ENCODE results near the gene EPGN. TPM values are rescaled to one million over a fixed set of nuclear protein-coding genes. Genes with fewer than 3 reads are reported as not detected.

Gene EPGN
- polyA plus RNA-seq (2013) = 3.9 TPM

DNA sequence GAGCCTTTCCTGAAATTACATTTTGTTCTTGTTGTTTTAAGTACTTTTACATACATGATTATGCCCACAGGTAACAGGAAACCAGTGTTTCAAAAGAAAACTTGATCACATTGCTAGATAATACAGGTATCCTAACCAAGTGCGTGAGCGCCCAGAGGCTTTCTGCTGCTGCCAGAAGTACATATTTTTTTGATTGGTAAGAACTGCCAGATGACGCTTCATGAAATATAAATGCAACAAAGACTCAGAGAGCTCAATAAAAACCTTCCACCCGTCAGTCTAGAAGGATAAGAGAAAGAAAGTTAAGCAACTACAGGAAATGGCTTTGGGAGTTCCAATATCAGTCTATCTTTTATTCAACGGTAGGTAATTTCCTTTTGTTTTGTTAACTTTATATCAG, at the start of gene EPGN:
Gene EPGN (plus strand): TSS at position 256 of the 400 bp plus-strand sequence. CDS start 64 bp downstream, at position 320.
- peak within 1 kb of the TSS in 1 of 2 experiments; percentile 1 for H3K27ac ChIP-seq (ENCODE audit: insufficient read depth in 1 of 2, low read depth in 1 of 2, low read length in 2 of 2, poor library complexity in 1 of 2, severe bottlenecking in 2 of 2)
- H3K9me3 ChIP-seq (ENCODE audit: control extremely low read depth in 1 of 5, control insufficient read depth in 4 of 5, insufficient read depth in 2 of 5, low read depth in 1 of 5, low read length in 4 of 5) = no peaks in the 10 kb centered on the region
- DNase-seq = no peak
- POLR2A ChIA-PET = no interaction called here
- no CpG with 5 or more reads among the region's 5 CpGs for WGBS (ENCODE audit: insufficient coverage)
- peak within 1 kb of the TSS in 2 of 7 experiments; percentile 7 to 28 for H3K4me3 ChIP-seq (ENCODE audit: control insufficient read depth in 1 of 7, extremely low read depth in 1 of 7, insufficient read depth in 4 of 7, low read depth in 2 of 7, low read length in 6 of 7)
- H3K36me3 ChIP-seq (ENCODE audit: control insufficient read depth in 4 of 4, insufficient read depth in 4 of 4, low read length in 3 of 4) = peaks cover 0 to 6% (median under 1%) of the 10 kb centered on the region in 4 experiments
- CTCF ChIA-PET = interaction anchor here (2.3 to 3.0 kb wide), 3 partner anchors 10 to 79 kb away, joined by 6 to 18 read pairs (median 13); no protein-coding TSS in a partner anchor
- peaks cover 1 to 40% (median 9%) of the 10 kb centered on the region in 4 experiments for H3K4me1 ChIP-seq (ENCODE audit: control extremely low read depth in 1 of 4, control insufficient read depth in 4 of 4, insufficient read depth in 4 of 4, low read length in 3 of 4)
- no peaks in the 10 kb centered on the region for H3K27me3 ChIP-seq (replicated peaks in 2 of 5; ENCODE audit: control insufficient read depth in 4 of 5, insufficient read depth in 5 of 5, low read length in 4 of 5)

DNA sequence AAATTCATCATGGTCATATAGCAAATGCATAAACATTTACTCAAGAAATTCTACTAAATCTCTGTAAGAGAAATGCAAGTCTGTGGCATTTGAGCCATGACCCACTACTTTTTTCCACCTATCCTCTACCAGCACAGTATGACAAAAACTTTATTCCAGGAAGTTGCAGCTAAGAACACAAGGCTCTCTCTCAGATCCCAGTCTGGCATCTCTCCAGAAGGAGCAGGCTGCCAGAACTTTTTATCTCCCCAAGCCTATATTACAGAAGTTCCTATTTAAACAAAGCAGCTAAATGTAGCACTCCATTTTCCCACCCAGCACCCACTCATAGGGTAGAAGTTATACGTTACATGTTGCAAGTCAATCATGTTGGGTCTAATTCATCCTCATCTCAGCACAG, 49.3 kb upstream of the EPGN start:
- Histone ChIP-seq H3K9me3 (ENCODE audit: control extremely low read depth in 1 of 5, control insufficient read depth in 4 of 5, insufficient read depth in 2 of 5, low read depth in 1 of 5, low read length in 4 of 5) (peaks cover 0 to 10% (median 0%) of the 10 kb centered on the region in 5 experiments), H3K4me1 (ENCODE audit: control extremely low read depth in 1 of 4, control insufficient read depth in 4 of 4, insufficient read depth in 4 of 4, low read length in 3 of 4) (peaks cover 0 to 7% (median 1%) of the 10 kb centered on the region in 4 experiments), H3K27me3 (replicated peaks in 2 of 5; ENCODE audit: control insufficient read depth in 4 of 5, insufficient read depth in 5 of 5, low read length in 4 of 5) (no peaks in the 10 kb centered on the region), H3K36me3 (ENCODE audit: control insufficient read depth in 4 of 4, insufficient read depth in 4 of 4, low read length in 3 of 4) (peaks cover 0 to 27% (median 7%) of the 10 kb centered on the region in 4 experiments), H3K4me3 (ENCODE audit: control insufficient read depth in 1 of 7, extremely low read depth in 1 of 7, insufficient read depth in 4 of 7, low read depth in 2 of 7, low read length in 6 of 7) (no peak overlapping the region), H3K27ac (ENCODE audit: insufficient read depth in 1 of 2, low read depth in 1 of 2, low read length in 2 of 2, poor library complexity in 1 of 2, severe bottlenecking in 2 of 2) (no peak overlapping the region)
- ChIA-PET CTCF (interaction anchor here (1.4 kb wide), 1 partner anchor 29 kb away, joined by 5 read pairs; no protein-coding TSS in a partner anchor), POLR2A (no interaction called here)
- 83% methylated on average over 1 of the region's 1 CpG for WGBS (ENCODE audit: insufficient coverage)
- no peak for DNase-seq

DNA sequence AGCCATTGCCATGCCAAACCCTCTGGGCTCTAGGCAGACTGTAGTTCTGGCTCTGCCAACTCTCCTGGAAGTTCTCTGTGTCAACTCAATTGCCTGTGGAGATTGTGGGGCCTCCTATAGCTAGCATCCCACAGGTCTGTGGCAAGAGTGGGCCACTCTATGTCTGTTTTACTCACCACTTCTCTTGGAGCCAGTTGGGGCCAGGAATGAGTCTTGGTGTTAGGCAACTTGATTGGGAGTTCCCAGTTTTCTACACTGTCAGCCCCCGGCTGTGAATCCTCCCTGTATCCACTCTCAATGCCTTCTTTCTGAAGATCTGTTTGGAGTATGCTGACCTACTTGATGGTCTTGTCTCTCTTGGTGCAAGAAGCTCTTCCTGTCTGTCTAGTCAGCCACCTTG, 48.2 kb upstream of the EPGN start:
- H3K4me3 ChIP-seq (ENCODE audit: control insufficient read depth in 1 of 7, extremely low read depth in 1 of 7, insufficient read depth in 4 of 7, low read depth in 2 of 7, low read length in 6 of 7) = no peak overlapping the region
- H3K27ac ChIP-seq (ENCODE audit: insufficient read depth in 1 of 2, low read depth in 1 of 2, low read length in 2 of 2, poor library complexity in 1 of 2, severe bottlenecking in 2 of 2) = no peak overlapping the region
- H3K9me3 ChIP-seq (ENCODE audit: control extremely low read depth in 1 of 5, control insufficient read depth in 4 of 5, insufficient read depth in 2 of 5, low read depth in 1 of 5, low read length in 4 of 5) = peaks cover 0 to 8% (median 0%) of the 10 kb centered on the region in 5 experiments
- no CpG with 5 or more reads among the region's 1 CpG for WGBS (ENCODE audit: insufficient coverage)
- H3K4me1 ChIP-seq (ENCODE audit: control extremely low read depth in 1 of 4, control insufficient read depth in 4 of 4, insufficient read depth in 4 of 4, low read length in 3 of 4) = peaks cover 0 to 8% (median 2%) of the 10 kb centered on the region in 4 experiments
- DNase-seq = no peak
- H3K27me3 ChIP-seq (replicated peaks in 2 of 5; ENCODE audit: control insufficient read depth in 4 of 5, insufficient read depth in 5 of 5, low read length in 4 of 5) = no peaks in the 10 kb centered on the region
- CTCF ChIA-PET = interaction anchor here (1.4 kb wide), 1 partner anchor 30 kb away, joined by 5 read pairs; no protein-coding TSS in a partner anchor
- POLR2A ChIA-PET = no interaction called here
- H3K36me3 ChIP-seq (ENCODE audit: control insufficient read depth in 4 of 4, insufficient read depth in 4 of 4, low read length in 3 of 4) = peaks cover 0 to 27% (median 7%) of the 10 kb centered on the region in 4 experiments

DNA sequence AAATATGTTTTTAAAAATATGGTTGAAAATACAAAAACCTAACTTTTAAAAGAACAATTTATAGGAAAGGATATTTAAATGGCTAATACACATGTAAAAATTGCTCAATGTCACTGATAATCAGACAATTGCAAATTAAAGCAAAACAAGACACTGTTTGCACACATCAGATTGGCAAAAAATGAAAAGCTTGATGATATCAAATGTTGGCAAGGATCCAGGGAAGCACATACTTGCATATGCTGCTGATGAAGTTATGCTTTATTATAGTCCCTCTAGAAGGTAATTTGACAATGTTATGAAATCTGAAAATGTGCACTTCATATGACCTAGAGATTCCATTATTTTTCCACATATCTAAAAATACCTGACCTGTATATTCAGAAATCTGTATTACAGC, 45.7 kb upstream of the EPGN start:
- CTCF ChIA-PET = interaction anchor here (0.6 to 1.2 kb wide), 5 partner anchors 9 to 37 kb away, joined by 3 to 5 read pairs (median 3); no protein-coding TSS in a partner anchor

GRCh38 chr4:74263551-74263950, 44.7 kb upstream of the EPGN start:
- H3K4me3 ChIP-seq (ENCODE audit: control insufficient read depth in 1 of 7, extremely low read depth in 1 of 7, insufficient read depth in 4 of 7, low read depth in 2 of 7, low read length in 6 of 7) = no peak overlapping the region
- DNase-seq = no peak
- no peaks in the 10 kb centered on the region for H3K9me3 ChIP-seq (ENCODE audit: control extremely low read depth in 1 of 5, control insufficient read depth in 4 of 5, insufficient read depth in 2 of 5, low read depth in 1 of 5, low read length in 4 of 5)
- no peaks in the 10 kb centered on the region for H3K27me3 ChIP-seq (replicated peaks in 2 of 5; ENCODE audit: control insufficient read depth in 4 of 5, insufficient read depth in 5 of 5, low read length in 4 of 5)
- ChIA-PET POLR2A (no interaction called here), CTCF (interaction anchor here (1.2 kb wide), 3 partner anchors 11 to 15 kb away, joined by 3 to 5 read pairs (median 4); no protein-coding TSS in a partner anchor)
- H3K4me1 ChIP-seq (ENCODE audit: control extremely low read depth in 1 of 4, control insufficient read depth in 4 of 4, insufficient read depth in 4 of 4, low read length in 3 of 4) = peaks cover 0 to 16% (median 3%) of the 10 kb centered on the region in 4 experiments
- peaks cover 0 to 14% (median 7%) of the 10 kb centered on the region in 4 experiments for H3K36me3 ChIP-seq (ENCODE audit: control insufficient read depth in 4 of 4, insufficient read depth in 4 of 4, low read length in 3 of 4)
- H3K27ac ChIP-seq (ENCODE audit: insufficient read depth in 1 of 2, low read depth in 1 of 2, low read length in 2 of 2, poor library complexity in 1 of 2, severe bottlenecking in 2 of 2) = no peak overlapping the region

More for the DNA sequence above, 45.7 kb upstream of the EPGN start:
- no peak for DNase-seq
- no peak overlapping the region for H3K4me3 ChIP-seq (ENCODE audit: control insufficient read depth in 1 of 7, extremely low read depth in 1 of 7, insufficient read depth in 4 of 7, low read depth in 2 of 7, low read length in 6 of 7)
- H3K4me1 ChIP-seq (ENCODE audit: control extremely low read depth in 1 of 4, control insufficient read depth in 4 of 4, insufficient read depth in 4 of 4, low read length in 3 of 4) = peaks cover 0 to 8% (median 2%) of the 10 kb centered on the region in 4 experiments
- POLR2A ChIA-PET = no interaction called here
- no peak overlapping the region for H3K27ac ChIP-seq (ENCODE audit: insufficient read depth in 1 of 2, low read depth in 1 of 2, low read length in 2 of 2, poor library complexity in 1 of 2, severe bottlenecking in 2 of 2)
- H3K9me3 ChIP-seq (ENCODE audit: control extremely low read depth in 1 of 5, control insufficient read depth in 4 of 5, insufficient read depth in 2 of 5, low read depth in 1 of 5, low read length in 4 of 5) = no peaks in the 10 kb centered on the region
- H3K36me3 ChIP-seq (ENCODE audit: control insufficient read depth in 4 of 4, insufficient read depth in 4 of 4, low read length in 3 of 4) = peaks cover 0 to 21% (median 7%) of the 10 kb centered on the region in 4 experiments
- H3K27me3 ChIP-seq (replicated peaks in 2 of 5; ENCODE audit: control insufficient read depth in 4 of 5, insufficient read depth in 5 of 5, low read length in 4 of 5) = no peaks in the 10 kb centered on the region

- no peaks in the 10 kb centered on the region for H3K36me3 ChIP-seq (ENCODE audit: control insufficient read depth in 4 of 4, insufficient read depth in 4 of 4, low read length in 3 of 4)
- H3K4me3 ChIP-seq (ENCODE audit: control insufficient read depth in 1 of 7, extremely low read depth in 1 of 7, insufficient read depth in 4 of 7, low read depth in 2 of 7, low read length in 6 of 7) = no peak overlapping the region
- ChIA-PET CTCF (interaction anchor here (1.1 kb wide), 1 partner anchor 14 kb away, joined by 5 read pairs; no protein-coding TSS in a partner anchor), POLR2A (no interaction called here)
- no peaks in the 10 kb centered on the region for H3K9me3 ChIP-seq (ENCODE audit: control extremely low read depth in 1 of 5, control insufficient read depth in 4 of 5, insufficient read depth in 2 of 5, low read depth in 1 of 5, low read length in 4 of 5)
- H3K27me3 ChIP-seq (replicated peaks in 2 of 5; ENCODE audit: control insufficient read depth in 4 of 5, insufficient read depth in 5 of 5, low read length in 4 of 5) = no peaks in the 10 kb centered on the region
- peaks cover 0 to 16% (median 3%) of the 10 kb centered on the region in 4 experiments for H3K4me1 ChIP-seq (ENCODE audit: control extremely low read depth in 1 of 4, control insufficient read depth in 4 of 4, insufficient read depth in 4 of 4, low read length in 3 of 4)
- no peak for DNase-seq
- no peak overlapping the region for H3K27ac ChIP-seq (ENCODE audit: insufficient read depth in 1 of 2, low read depth in 1 of 2, low read length in 2 of 2, poor library complexity in 1 of 2, severe bottlenecking in 2 of 2)
Measured at GRCh38 chr4:74266081-74266480, 42.2 kb upstream of the EPGN start.

GRCh38 chr4:74267998-74268606, 40.2 kb upstream of the EPGN start:
- Histone ChIP-seq H3K36me3 (ENCODE audit: control insufficient read depth in 4 of 4, insufficient read depth in 4 of 4, low read length in 3 of 4) (peaks cover 0 to 4% (median 2%) of the 10 kb centered on the region in 4 experiments), H3K27me3 (replicated peaks in 2 of 5; ENCODE audit: control insufficient read depth in 4 of 5, insufficient read depth in 5 of 5, low read length in 4 of 5) (no peaks in the 10 kb centered on the region), H3K4me1 (ENCODE audit: control extremely low read depth in 1 of 4, control insufficient read depth in 4 of 4, insufficient read depth in 4 of 4, low read length in 3 of 4) (peaks cover 0 to 16% (median 3%) of the 10 kb centered on the region in 4 experiments), H3K9me3 (ENCODE audit: control extremely low read depth in 1 of 5, control insufficient read depth in 4 of 5, insufficient read depth in 2 of 5, low read depth in 1 of 5, low read length in 4 of 5) (peaks cover 0 to 3% (median 0%) of the 10 kb centered on the region in 5 experiments), H3K4me3 (ENCODE audit: control insufficient read depth in 1 of 7, extremely low read depth in 1 of 7, insufficient read depth in 4 of 7, low read depth in 2 of 7, low read length in 6 of 7) (no peak overlapping the region), H3K27ac (ENCODE audit: insufficient read depth in 1 of 2, low read depth in 1 of 2, low read length in 2 of 2, poor library complexity in 1 of 2, severe bottlenecking in 2 of 2) (no peak overlapping the region)
- peak in 1 of 3 donors; percentile 32 for DNase-seq
- CTCF ChIA-PET = interaction anchor here (1.0 kb wide), 1 partner anchor 18 kb away, joined by 3 read pairs; no protein-coding TSS in a partner anchor
- POLR2A ChIA-PET = interaction anchor here (1.2 kb wide), 1 partner anchor 15 kb away, joined by 3 read pairs; no protein-coding TSS in a partner anchor

All from common myeloid progenitor, CD34-positive (primary cell).